ENCODE data around the gene WNT5B.

WNT5B gene

DNA sequence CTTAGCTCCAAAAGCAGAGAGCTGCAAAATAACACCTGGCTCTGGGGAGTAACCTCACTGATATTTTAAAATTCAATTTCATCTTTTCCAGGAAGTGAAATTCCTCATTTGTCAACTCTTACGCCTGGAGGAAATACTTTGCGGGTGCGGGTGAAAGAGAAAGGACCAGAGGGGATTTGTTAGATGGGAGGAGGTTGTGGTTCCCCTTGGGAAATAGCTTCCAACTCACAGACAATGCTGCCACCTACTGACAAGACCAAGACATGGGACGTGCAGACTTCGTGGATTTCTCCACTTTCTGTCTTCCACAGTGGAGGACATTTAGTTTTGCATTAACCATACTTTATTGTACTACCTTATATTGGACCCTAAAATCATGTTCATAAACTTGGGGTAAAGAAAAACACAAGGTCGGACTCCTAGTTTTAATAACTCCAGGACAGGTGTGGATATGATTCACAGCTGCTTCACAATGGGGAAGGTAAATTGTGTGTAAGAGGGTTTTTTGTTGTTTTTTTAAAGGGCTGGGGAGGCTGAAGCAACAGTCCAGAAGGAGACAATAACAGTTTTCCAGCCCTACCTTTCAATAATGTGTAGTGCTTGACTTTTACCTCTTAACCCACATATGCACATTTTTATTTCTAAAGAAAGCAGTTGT lies 45.5 kb upstream of the WNT5B start:
- TF ChIP-seq ZFP3 (CRISPR knock-in tag; IDR thresholded peaks at IDR 0.05) (no peak), ZFP30 (CRISPR knock-in tag; IDR thresholded peaks at IDR 0.05) (no peak), TSHZ2 (CRISPR knock-in tag; IDR thresholded peaks at IDR 0.05) (no peak), PPARA (CRISPR knock-in tag; IDR thresholded peaks at IDR 0.05; ENCODE audit: borderline replicate concordance) (no peak), PATZ1 (CRISPR knock-in tag; IDR thresholded peaks at IDR 0.05; ENCODE audit: borderline replicate concordance) (no peak), TCF4 (CRISPR knock-in tag; IDR thresholded peaks at IDR 0.05; ENCODE audit: borderline replicate concordance) (no peak), CREB5 (CRISPR knock-in tag; IDR thresholded peaks at IDR 0.05; ENCODE audit: low read depth) (no peak), ARNTL (CRISPR knock-in tag; IDR thresholded peaks at IDR 0.05; ENCODE audit: borderline replicate concordance, low read depth) (no peak)
- peak; percentile 85 for ATAC-seq

DNA sequence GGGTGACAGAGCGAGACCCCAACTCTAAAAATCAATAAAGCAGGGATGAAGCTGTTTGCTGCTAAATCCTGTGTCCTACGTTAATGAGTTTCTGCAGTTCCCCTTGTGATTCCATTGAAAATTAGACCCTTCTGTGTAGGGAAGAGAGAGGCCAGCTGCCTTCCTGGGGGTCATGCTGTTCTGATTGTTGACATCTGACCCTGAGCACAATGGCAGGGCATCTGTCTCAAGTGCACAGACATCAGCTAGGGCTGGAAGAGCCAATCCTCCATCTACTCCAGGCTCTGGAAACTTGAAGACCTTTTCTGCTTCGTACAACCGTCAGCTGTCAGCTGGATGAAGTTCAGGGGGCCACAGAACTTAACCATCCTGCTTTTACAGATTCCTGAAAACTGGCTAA lies 44.7 kb upstream of the WNT5B start:
- no peak for TF ChIP-seq CSDC2 (CRISPR knock-in tag; IDR thresholded peaks at IDR 0.05)
- no peak for TF ChIP-seq ZNF70 (CRISPR knock-in tag; IDR thresholded peaks at IDR 0.05)
- no peak for TF ChIP-seq CSRNP3 (CRISPR knock-in tag; IDR thresholded peaks at IDR 0.05)
- TF ChIP-seq ZNF8 (CRISPR knock-in tag; IDR thresholded peaks at IDR 0.05): no peak
- no peak for TF ChIP-seq ESRRG (CRISPR knock-in tag; IDR thresholded peaks at IDR 0.05)

DNA sequence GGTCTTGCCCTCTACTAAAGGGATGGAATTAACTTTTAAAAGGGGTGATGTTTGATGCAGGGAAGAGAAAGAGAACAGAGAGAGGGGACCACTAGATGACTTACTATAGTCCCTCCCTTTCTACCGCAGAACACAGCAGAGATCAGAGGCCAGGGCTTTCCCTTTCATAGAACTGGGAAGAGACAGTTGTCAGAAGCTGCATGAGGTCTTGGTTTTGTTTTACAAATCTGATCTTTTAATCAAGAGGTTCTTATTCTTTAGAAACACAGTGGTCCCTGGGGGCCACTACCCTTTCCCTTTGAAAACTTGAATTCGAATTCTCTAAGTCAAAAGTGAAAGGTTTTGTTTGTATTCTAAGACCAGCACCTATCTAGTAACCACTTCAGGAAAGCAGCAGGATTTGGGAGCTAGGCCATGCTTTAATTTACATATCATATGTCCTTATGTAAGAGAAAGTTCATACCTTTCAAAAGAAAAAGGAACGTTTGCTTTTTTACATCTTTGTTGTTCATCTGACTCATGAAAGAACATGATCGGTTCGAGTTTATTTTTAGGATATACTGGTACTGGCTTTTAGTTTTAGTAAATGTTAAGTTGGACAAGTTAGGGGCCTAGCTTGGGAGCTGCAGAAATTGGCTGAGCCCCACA lies 41.0 kb upstream of the WNT5B start:
- TF ChIP-seq ESRRG (CRISPR knock-in tag; IDR thresholded peaks at IDR 0.05): no peak
- no peak for TF ChIP-seq TSHZ2 (CRISPR knock-in tag; IDR thresholded peaks at IDR 0.05)
- no peak for TF ChIP-seq GLIS3 (CRISPR knock-in tag; IDR thresholded peaks at IDR 0.05)
- no peak for TF ChIP-seq TCF4 (CRISPR knock-in tag; IDR thresholded peaks at IDR 0.05; ENCODE audit: borderline replicate concordance)
- no peak for TF ChIP-seq ZFP3 (CRISPR knock-in tag; IDR thresholded peaks at IDR 0.05)
- ATAC-seq: no peak

More for the DNA sequence above, 44.7 kb upstream of the WNT5B start:
- ATAC-seq: no peak

GRCh38 chr12:1588575-1588947 lies 40.5 kb upstream of the WNT5B start:
- no peak for ATAC-seq
- TF ChIP-seq BACH2 (CRISPR knock-in tag; IDR thresholded peaks at IDR 0.05; ENCODE audit: borderline replicate concordance) (no peak), ISL1 (CRISPR knock-in tag; IDR thresholded peaks at IDR 0.05) (no peak), TSHZ2 (CRISPR knock-in tag; IDR thresholded peaks at IDR 0.05) (no peak), RARB (CRISPR knock-in tag; IDR thresholded peaks at IDR 0.05) (no peak), ZNF8 (CRISPR knock-in tag; IDR thresholded peaks at IDR 0.05) (no peak), OSR1 (CRISPR knock-in tag; IDR thresholded peaks at IDR 0.05) (no peak), ARNTL (CRISPR knock-in tag; IDR thresholded peaks at IDR 0.05; ENCODE audit: borderline replicate concordance, low read depth) (no peak), TOX (CRISPR knock-in tag; IDR thresholded peaks at IDR 0.05; ENCODE audit: borderline replicate concordance) (no peak), PPARA (CRISPR knock-in tag; IDR thresholded peaks at IDR 0.05; ENCODE audit: borderline replicate concordance) (no peak), CSDC2 (CRISPR knock-in tag; IDR thresholded peaks at IDR 0.05) (no peak), ESRRG (CRISPR knock-in tag; IDR thresholded peaks at IDR 0.05) (no peak), ZNF565 (CRISPR knock-in tag; conservative IDR thresholded peaks at IDR 0.05; ENCODE audit: low read depth) (no peak), ZC3H10 (CRISPR knock-in tag; IDR thresholded peaks at IDR 0.05) (no peak), ZFP30 (CRISPR knock-in tag; IDR thresholded peaks at IDR 0.05) (no peak)

Measured in SK-N-SH treated with all-trans-retinoic acid at 6 μM for 48 hours (cell line).